ENCODE data around the gene DLG2.

The DLG2 gene

DNA sequence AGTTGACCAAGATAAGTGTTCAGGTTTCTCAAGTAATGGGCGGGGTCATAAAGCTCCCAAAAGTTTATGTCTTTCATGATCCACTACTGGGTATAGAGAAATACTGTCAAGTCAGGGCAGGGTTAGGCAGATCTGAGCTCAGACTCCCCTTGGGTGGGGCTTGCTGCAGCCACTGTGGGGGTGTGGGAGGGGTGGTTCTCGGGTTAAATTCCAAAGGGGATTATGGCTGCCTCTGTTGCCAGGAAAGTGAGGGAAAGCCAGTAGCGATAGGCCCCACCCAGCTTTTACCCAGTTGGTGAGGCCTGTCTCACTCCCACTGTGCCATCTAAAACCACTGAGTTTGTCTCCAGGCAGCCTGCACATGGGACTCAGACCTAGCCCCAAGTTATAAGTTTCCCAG lies 37.8 kb downstream of the DLG2 start:
- no peak overlapping the region for H3K27ac ChIP-seq (ENCODE audit: low read length)
- no peaks in the 10 kb centered on the region for H4K20me1 ChIP-seq (ENCODE audit: insufficient read depth, low read length)
- H3K4me3 ChIP-seq (ENCODE audit: low read length), result no peak overlapping the region
- no peaks in the 10 kb centered on the region for H3K4me1 ChIP-seq (ENCODE audit: low read length)
- no peaks in the 10 kb centered on the region for H3K9me3 ChIP-seq (replicated peaks; ENCODE audit: insufficient read depth, low read length)
- H3K36me3 ChIP-seq (replicated peaks; ENCODE audit: insufficient read depth, low read length), result no peaks in the 10 kb centered on the region
- H3K9me2 ChIP-seq (replicated peaks; ENCODE audit: insufficient read depth, low read length), result no peaks in the 10 kb centered on the region
- H3F3A ChIP-seq (ENCODE audit: insufficient read depth, low read length), result no peaks in the 10 kb centered on the region
- DNase-seq, result no peak
- H3K4me2 ChIP-seq (ENCODE audit: low read depth, low read length), result no peak overlapping the region
- H3K27me3 ChIP-seq (replicated peaks; ENCODE audit: insufficient read depth, low read length), result no peaks in the 10 kb centered on the region
- no peak overlapping the region for H2AFZ ChIP-seq (ENCODE audit: low read length)
- H3K9ac ChIP-seq (ENCODE audit: low read length), result no peak overlapping the region
- TF ChIP-seq EZH2phosphoT487 (IDR thresholded peaks at IDR 0.05; ENCODE audit: low read length) (no peak), EZH2 (optimal IDR thresholded peaks at IDR 0.05; ENCODE audit: low read depth, low read length) (no peak)
- no peaks in the 10 kb centered on the region for H3K79me2 ChIP-seq (ENCODE audit: low read length)

DNA sequence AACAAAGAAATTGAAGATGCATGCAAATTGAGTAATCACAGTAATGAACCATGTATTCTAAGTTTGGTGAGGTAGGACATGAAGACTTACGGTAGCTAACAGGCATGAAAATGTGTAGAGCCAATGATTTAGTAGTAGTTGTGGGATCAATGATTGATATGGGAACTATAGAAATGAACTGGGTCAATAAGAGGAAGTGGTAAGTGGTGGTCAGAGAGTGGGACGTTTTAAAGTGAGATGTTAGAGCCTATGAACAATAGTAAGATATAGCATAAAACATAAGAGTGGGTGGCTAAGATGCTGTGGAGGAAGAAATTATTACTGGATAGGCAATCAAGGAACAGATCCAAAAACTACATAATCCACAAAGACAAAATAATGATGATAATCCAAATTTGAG lies 45.0 kb downstream of the DLG2 start:
- Histone ChIP-seq H3K4me1 (ENCODE audit: low read length) (no peaks in the 10 kb centered on the region), H3K4me3 (ENCODE audit: low read length) (no peak overlapping the region), H3K27ac (ENCODE audit: low read length) (no peak overlapping the region), H3K9me3 (replicated peaks; ENCODE audit: insufficient read depth, low read length) (no peaks in the 10 kb centered on the region), H3K4me2 (ENCODE audit: low read depth, low read length) (no peak overlapping the region), H3K27me3 (replicated peaks; ENCODE audit: insufficient read depth, low read length) (no peaks in the 10 kb centered on the region), H3F3A (ENCODE audit: insufficient read depth, low read length) (no peaks in the 10 kb centered on the region), H3K79me2 (ENCODE audit: low read length) (no peaks in the 10 kb centered on the region), H3K9ac (ENCODE audit: low read length) (no peak overlapping the region), H3K36me3 (replicated peaks; ENCODE audit: insufficient read depth, low read length) (no peaks in the 10 kb centered on the region), H4K20me1 (ENCODE audit: insufficient read depth, low read length) (no peaks in the 10 kb centered on the region), H3K9me2 (replicated peaks; ENCODE audit: insufficient read depth, low read length) (no peaks in the 10 kb centered on the region), H2AFZ (ENCODE audit: low read length) (no peak overlapping the region)
- TF ChIP-seq, protein P1, sequence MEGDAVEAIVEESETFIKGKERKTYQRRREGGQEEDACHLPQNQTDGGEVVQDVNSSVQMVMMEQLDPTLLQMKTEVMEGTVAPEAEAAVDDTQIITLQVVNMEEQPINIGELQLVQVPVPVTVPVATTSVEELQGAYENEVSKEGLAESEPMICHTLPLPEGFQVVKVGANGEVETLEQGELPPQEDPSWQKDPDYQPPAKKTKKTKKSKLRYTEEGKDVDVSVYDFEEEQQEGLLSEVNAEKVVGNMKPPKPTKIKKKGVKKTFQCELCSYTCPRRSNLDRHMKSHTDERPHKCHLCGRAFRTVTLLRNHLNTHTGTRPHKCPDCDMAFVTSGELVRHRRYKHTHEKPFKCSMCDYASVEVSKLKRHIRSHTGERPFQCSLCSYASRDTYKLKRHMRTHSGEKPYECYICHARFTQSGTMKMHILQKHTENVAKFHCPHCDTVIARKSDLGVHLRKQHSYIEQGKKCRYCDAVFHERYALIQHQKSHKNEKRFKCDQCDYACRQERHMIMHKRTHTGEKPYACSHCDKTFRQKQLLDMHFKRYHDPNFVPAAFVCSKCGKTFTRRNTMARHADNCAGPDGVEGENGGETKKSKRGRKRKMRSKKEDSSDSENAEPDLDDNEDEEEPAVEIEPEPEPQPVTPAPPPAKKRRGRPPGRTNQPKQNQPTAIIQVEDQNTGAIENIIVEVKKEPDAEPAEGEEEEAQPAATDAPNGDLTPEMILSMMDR (IDR thresholded peaks at IDR 0.05; ENCODE audit: low read length), result no peak
- TF ChIP-seq EZH2phosphoT487 (IDR thresholded peaks at IDR 0.05; ENCODE audit: low read length) (no peak), EZH2 (optimal IDR thresholded peaks at IDR 0.05; ENCODE audit: low read depth, low read length) (no peak)
- DNase-seq, result no peak

DNA sequence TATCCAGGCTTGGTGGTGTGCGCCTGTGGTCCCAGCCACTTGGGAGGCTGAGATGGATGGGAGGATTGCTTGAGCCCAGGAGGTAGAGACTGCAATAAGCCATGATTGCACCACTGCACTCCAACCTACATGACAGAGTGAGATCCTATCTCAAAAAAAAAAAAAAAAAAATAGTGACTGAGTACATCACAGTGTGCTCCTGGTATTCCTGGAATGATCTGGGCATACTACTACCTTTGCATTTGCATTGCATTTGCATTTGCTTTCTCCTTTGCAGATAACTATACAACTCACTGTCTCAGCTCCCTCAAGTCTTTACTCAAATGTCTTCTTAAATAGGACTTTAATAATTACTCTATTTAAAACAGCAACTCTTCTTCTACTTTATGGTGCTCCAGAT lies 51.8 kb downstream of the DLG2 start:
- Histone ChIP-seq H3F3A (ENCODE audit: insufficient read depth, low read length) (no peaks in the 10 kb centered on the region), H3K36me3 (replicated peaks; ENCODE audit: insufficient read depth, low read length) (no peaks in the 10 kb centered on the region), H3K27ac (ENCODE audit: low read length) (no peak overlapping the region), H3K4me1 (ENCODE audit: low read length) (no peaks in the 10 kb centered on the region), H2AFZ (ENCODE audit: low read length) (no peak overlapping the region), H3K79me2 (ENCODE audit: low read length) (no peaks in the 10 kb centered on the region), H3K9me2 (replicated peaks; ENCODE audit: insufficient read depth, low read length) (no peaks in the 10 kb centered on the region), H4K20me1 (ENCODE audit: insufficient read depth, low read length) (no peaks in the 10 kb centered on the region), H3K4me3 (ENCODE audit: low read length) (no peak overlapping the region), H3K4me2 (ENCODE audit: low read depth, low read length) (no peak overlapping the region), H3K27me3 (replicated peaks; ENCODE audit: insufficient read depth, low read length) (no peaks in the 10 kb centered on the region), H3K9me3 (replicated peaks; ENCODE audit: insufficient read depth, low read length) (no peaks in the 10 kb centered on the region), H3K9ac (ENCODE audit: low read length) (no peak overlapping the region)
- DNase-seq, result no peak
- TF ChIP-seq, protein P1 (IDR thresholded peaks at IDR 0.05; ENCODE audit: low read length), result no peak
- no peak for TF ChIP-seq EZH2 (optimal IDR thresholded peaks at IDR 0.05; ENCODE audit: low read depth, low read length)
- no peak for TF ChIP-seq EZH2phosphoT487 (IDR thresholded peaks at IDR 0.05; ENCODE audit: low read length)

DNA sequence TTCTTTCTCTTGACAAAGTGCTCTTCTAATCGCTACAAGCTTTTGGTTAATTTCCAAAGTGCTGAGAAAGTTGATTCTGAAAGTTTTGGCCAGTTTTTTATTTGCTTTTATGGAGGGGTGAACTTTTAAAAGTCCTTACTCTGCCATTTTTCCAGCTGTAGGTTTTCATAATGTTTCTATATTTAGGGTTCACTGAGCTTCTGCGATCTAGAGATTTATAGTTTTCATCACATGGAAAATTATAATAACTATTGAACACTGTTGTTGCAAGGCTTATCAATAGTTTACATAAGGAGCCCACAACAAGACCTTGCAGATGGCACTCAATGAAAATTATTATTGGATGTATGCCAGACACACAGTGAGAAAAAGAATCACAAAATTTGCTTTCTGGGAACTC lies 55.1 kb downstream of the DLG2 start:
- Histone ChIP-seq H3K27me3 (replicated peaks; ENCODE audit: insufficient read depth, low read length) (no peaks in the 10 kb centered on the region), H3F3A (ENCODE audit: insufficient read depth, low read length) (no peaks in the 10 kb centered on the region), H3K9me3 (replicated peaks; ENCODE audit: insufficient read depth, low read length) (no peaks in the 10 kb centered on the region), H3K79me2 (ENCODE audit: low read length) (no peaks in the 10 kb centered on the region), H3K9me2 (replicated peaks; ENCODE audit: insufficient read depth, low read length) (no peaks in the 10 kb centered on the region), H3K4me3 (ENCODE audit: low read length) (no peak overlapping the region), H3K9ac (ENCODE audit: low read length) (no peak overlapping the region), H3K4me1 (ENCODE audit: low read length) (no peaks in the 10 kb centered on the region), H3K36me3 (replicated peaks; ENCODE audit: insufficient read depth, low read length) (no peaks in the 10 kb centered on the region), H2AFZ (ENCODE audit: low read length) (no peak overlapping the region), H4K20me1 (ENCODE audit: insufficient read depth, low read length) (no peaks in the 10 kb centered on the region), H3K27ac (ENCODE audit: low read length) (no peak overlapping the region), H3K4me2 (ENCODE audit: low read depth, low read length) (no peak overlapping the region)
- no peak for DNase-seq
- no peak for TF ChIP-seq EZH2phosphoT487 (IDR thresholded peaks at IDR 0.05; ENCODE audit: low read length)
- TF ChIP-seq, protein P1 (IDR thresholded peaks at IDR 0.05; ENCODE audit: low read length), result no peak
- no peak for TF ChIP-seq EZH2 (optimal IDR thresholded peaks at IDR 0.05; ENCODE audit: low read depth, low read length)

Data from MM.1S (cell line).